ENCODE measurements around the gene GNB1L.

The GNB1L gene

GRCh38 chr22:19875531-19876313 is 21.0 kb upstream of the GNB1L start:
- DNase-seq (ENCODE audit: low spot score): peak; percentile 22

GRCh38 chr22:19875061-19875530 is 20.4 kb upstream of the GNB1L start:
- DNase-seq (ENCODE audit: low spot score): peak; percentile 18

DNA sequence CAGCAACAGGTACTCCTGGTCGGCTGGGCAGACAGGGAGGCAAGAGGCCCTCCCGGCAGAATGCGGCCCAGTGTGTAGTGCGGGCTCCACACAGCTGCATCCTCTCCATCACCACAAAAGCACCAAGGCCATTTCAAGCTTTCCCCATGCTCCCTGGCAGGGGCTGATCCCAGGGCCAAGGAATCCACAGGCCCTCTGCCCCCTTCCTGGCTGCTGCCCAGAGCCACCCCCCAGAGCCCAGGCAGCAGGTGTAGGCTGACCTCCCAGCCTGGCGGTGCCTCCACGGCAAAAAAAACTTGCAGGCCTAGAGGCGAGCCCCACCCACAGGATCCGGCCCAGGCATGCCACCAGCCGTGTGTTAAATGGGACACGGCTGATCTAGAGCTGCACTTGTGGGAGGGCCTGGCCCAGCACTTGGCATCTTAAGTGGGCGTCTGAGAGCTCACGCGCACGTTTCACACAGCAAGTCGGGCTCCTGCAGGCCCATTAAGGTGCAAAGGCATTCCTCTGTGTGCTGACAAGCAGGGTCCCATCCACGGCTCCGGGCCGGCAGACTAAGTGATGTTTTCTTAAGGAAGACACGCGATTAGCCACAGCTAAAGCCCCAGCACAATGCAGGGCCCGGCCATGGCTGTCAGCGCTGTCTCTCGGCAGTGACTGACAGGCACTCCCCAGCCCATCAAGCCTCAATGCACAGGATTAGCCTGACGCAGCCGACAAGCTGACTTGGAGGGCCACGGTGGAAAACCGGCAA is 19.8 kb upstream of the GNB1L start:
- DNase-seq (ENCODE audit: low spot score): peak; percentile 32

- no peak for DNase-seq (ENCODE audit: low spot score)
Measured at GRCh38 chr22:19873960-19874306, 19.3 kb upstream of the GNB1L start.

DNA sequence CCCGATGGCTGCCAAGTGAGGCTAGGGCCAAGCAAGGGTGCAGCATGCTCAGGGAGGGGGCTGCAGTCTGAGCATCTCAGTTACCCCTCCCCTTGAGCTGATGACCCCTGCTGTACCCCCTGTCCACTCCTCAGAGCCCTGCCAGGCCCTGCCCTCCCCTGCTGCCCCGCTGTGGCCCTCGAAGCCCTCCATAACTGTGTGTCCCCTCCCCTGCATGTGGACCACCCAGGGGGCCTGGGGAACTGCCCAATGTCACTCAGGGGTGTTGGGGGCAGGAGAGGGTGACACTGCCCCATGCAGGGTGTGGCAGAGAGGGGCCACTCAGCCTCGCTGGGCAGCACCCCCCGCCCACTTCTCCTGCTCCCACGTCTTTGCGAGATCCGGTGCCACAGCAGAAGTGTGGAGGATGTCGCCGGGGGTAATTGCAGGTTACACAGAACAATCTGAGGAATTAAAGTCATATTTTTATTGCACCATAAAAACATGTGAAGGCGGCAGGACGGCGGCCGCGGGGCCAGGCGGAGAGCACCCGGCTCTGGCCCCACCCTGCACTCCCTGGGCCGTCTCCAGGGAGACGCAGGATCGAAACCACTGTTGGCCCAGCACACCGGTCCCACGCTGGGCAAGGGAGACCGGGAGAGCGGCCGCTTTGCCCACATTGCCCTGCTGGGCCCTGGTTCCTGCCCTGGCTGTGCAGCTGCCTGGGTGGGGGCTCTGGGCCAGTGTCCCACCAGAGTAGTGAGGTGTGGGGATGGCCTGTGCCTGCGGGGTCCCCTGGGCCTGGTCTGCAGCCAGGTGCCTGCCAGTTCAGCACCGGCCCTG is 18.7 kb upstream of the GNB1L start:
- DNase-seq (ENCODE audit: low spot score): peak; percentile 29

DNA sequence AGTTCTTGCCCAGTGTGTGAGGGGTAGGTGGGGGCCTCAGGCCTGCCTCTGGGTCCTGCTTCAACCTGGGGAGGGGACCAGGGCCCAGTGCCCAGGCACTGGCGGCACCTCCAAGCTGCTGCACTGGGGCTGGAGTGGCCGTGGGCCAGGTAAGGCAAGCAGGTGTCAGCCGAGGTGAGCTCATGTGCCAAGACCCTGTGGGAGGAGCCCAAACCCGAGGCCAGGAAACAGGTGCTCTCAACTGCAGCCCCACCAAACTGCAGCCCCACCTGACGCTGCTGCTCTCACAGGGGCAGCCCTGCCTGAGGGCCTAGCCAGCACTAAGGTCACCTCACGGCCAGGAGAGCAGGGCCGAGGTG is 18.1 kb upstream of the GNB1L start:
- no peak for DNase-seq (ENCODE audit: low spot score)

DNA sequence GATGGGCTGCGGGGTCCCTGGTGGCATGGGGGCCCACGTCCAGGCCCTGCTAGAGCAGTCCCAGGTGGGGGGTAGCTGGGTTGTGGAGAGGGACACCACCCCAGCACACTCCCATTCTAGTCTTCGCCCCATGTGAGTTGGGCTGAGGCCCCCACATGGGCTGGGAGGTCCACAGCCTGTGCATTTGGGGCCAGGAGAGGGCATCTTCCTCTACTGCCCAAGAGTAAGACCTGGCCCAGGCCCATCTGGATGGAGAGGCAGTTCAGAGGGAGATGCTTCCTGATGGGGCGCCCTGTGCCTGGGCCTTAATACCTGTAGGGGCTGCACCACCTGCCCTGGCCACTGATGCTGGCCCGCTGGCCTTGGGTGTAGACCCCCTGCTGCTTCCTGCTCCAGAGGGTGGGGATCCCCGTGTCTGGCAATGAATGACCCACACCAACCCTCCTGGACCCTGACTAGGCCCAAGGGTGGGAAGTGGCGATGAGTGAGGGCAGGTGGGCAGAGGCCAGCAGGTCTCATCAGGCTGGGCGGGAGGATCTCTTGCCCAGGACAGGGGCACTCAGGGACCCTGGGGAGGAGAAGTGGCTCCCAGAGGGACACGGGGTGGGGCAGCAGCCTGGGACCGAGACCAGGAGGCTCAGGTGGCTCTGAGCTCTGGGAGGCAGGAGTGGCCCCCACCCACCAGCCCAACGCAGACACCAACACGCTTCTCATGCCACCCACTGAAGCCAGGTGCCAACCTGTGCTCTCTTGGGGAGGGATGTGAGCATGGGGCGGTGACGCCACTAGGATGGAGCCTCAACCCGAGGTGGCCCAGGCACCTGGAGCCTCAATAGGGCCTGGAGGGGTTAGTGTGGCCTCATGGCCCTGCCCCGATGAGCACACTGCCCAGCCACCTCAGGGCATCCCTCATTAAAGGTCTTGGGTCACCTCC is 17.4 kb upstream of the GNB1L start:
- DNase-seq (ENCODE audit: low spot score): peak; percentile 25

GRCh38 chr22:19871023-19871844 is 16.6 kb upstream of the GNB1L start:
- peak; percentile 35 for DNase-seq (ENCODE audit: low spot score)

DNA sequence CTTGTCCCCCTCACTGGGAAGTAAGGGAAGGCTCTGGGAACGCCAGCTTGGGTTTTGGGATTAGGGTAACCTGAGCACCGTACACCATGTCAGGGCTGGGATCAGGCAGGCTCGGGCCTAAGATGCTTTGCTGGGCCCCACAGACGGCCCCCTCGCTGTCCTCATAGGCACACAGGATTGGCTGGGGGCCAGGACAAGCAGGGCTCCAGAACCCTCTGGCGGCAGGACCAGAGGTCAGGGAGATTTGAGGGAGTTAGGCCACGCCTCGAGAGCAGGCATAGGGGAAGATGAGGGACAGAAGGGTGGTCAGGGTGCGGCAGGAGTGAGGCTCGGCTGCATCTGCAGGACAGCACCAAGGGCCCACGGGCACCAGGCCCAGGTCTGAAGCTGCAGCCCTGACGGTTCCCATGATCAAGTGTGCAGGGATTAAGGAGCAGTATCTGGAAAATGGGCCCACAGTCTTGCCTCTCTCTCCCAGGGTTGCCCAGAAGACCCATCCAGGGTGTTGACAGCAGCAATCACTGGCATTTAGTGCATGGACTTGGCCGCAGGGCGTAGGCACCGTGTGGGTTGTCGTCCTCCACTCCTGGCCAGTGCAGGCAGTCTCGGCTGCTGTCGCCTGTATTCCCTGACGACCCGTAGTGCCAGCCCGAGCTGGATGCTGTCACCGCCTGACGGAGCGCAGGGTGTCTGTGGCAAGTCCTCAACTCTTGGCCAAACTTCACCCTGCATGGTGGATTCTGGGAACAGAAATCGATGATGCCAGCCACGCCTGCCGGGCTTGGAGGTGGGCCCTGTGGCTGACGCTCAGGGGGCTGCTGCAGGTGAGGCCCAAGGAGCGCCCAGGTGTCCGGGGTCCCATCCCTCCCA is 15.7 kb upstream of the GNB1L start:
- DNase-seq (ENCODE audit: low spot score): peak; percentile 21

DNA sequence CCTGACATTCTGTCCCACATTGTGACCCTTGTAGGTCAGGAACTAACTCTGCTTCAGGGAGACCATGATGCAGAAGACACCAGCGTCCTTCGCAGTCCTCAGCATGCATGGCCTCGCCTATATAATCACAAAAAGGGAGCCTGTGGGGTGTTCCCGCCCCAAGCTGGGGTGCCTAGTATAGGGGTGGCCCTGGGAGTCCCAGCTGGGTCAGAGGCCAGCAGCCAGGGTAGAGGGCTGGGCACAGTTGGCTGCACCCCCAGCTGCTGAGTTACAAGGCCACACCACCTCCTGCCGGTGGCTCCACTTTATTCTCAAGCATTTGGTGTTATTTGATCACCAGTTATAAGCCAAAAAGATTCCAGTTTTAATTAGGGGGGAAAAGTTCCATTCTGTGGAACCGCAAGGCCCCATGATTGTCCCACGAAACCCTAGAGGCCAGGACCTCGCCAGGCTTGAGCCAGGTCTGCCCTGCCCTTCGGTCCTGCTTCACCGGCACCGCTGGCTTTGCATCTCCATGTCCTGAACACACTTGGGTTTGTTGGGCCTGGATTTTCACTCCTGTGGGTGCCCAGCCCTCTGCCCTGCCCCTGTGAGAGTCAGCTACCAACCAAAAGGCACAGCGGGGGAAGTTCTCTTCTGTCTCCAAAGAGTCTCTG is 15.0 kb upstream of the GNB1L start:
- DNase-seq (ENCODE audit: low spot score): peak; percentile 14

DNA sequence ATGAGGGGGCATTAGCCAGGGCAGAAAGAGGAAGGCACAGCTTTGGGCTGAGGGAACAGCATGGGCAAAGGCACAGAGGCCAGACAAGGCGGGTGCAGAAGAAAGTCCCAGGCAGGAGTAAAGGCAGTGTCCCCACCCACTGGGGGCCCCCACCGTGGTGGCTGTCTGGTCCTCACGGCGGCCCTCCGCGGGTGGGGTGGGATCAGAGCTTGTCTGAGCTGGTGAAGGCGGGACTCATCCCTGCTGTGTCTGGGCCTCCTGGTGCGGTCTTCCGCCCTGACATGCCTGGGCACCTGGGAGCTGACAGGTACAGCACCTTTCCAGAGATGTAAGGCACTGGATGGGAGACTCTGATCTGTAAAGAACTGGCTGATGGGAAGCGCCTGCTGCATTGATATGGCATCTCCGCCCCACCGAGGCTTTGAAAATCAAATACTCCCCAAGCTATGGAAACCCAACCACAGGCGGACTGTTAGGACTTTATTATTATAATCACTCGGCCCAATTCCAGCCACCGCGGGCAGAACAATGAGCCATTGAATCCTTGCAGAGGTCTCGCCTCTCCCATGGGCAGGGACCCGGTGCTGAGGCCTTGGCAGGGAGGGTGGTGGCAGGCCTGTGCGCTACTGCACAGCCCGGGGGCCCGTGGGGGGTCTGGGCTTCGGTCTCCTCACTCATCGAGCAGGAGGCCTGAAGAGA is 14.2 kb upstream of the GNB1L start:
- peak; percentile 26 for DNase-seq (ENCODE audit: low spot score)

- no peak for DNase-seq (ENCODE audit: low spot score)
Measured at GRCh38 chr22:19868333-19868732, 13.7 kb upstream of the GNB1L start.

- no peak for DNase-seq (ENCODE audit: low spot score)
Measured at GRCh38 chr22:19867617-19868016, 12.9 kb upstream of the GNB1L start.

- DNase-seq (ENCODE audit: low spot score): no peak
Measured at GRCh38 chr22:19866665-19867009, 12.0 kb upstream of the GNB1L start.

GRCh38 chr22:19865141-19865829 is 10.6 kb upstream of the GNB1L start:
- no peak for DNase-seq (ENCODE audit: low spot score)

DNA sequence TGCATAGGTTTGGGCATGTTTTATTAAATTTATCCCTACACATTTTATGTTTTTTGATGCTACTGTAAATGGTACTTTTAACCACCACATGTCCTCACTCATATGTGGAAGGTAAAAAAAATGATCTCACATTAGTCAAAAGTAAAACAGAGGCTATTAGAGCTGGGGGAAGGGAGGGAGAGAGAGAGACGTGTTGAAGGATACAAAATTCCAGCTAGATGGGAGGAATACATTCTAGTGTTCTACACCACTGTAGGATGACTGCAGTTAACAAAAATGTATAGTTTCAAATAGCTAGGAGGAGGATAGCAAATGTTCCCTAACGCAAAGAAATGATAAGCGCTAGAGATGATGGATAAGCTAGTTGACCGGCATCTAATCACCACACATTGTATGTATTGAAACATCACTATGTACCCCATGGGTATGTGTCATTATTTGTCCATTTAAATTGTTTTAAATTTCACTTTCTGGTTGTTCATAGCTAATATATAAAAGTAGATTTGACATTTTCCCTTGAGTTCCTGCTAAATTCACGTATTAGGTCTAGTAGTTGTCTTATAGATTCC is 9.9 kb upstream of the GNB1L start:
- DNase-seq (ENCODE audit: low spot score): no peak

- DNase-seq (ENCODE audit: low spot score): no peak
Measured at GRCh38 chr22:19863571-19863970, 8.9 kb upstream of the GNB1L start.

Data from D341Med (cell line).